ENCODE data around the gene MINDY4B. TPM values are rescaled to one million over a fixed set of nuclear protein-coding genes. Genes with fewer than 3 reads are reported as not detected.

The MINDY4B gene
- total RNA-seq, 1 donor from 2014 or later, result not detected

- H3K4me3 Mint-ChIP-seq, result no peak overlapping the region
- no peaks in the 10 kb centered on the region for H3K4me1 Mint-ChIP-seq
- no peak for TF ChIP-seq CTCF (conservative IDR thresholded peaks at IDR 0.05)
- H3K27ac Mint-ChIP-seq (ENCODE audit: unreplicated experiment), result no peak overlapping the region
- no peaks in the 10 kb centered on the region for H3K36me3 Mint-ChIP-seq (ENCODE audit: low read depth)
- H3K27me3 Mint-ChIP-seq (ENCODE audit: low read depth), result peaks cover 12% of the 10 kb centered on the region
- DNase-seq (ENCODE audit: low read depth, low spot score), result no peak
- H3K9me3 Mint-ChIP-seq, result no peaks in the 10 kb centered on the region
These were observed 28.3 kb upstream of the MINDY4B start for GRCh38 chr3:150933473-150933995.

GRCh38 chr3:150931745-150932144 lies 26.5 kb upstream of the MINDY4B start:
- no peaks in the 10 kb centered on the region for H3K36me3 Mint-ChIP-seq (ENCODE audit: low read depth)
- no peak for TF ChIP-seq CTCF (conservative IDR thresholded peaks at IDR 0.05)
- H3K4me3 Mint-ChIP-seq, result no peak overlapping the region
- H3K9me3 Mint-ChIP-seq, result no peaks in the 10 kb centered on the region
- DNase-seq (ENCODE audit: low read depth, low spot score), result no peak
- no peaks in the 10 kb centered on the region for H3K4me1 Mint-ChIP-seq
- H3K27ac Mint-ChIP-seq (ENCODE audit: unreplicated experiment), result no peak overlapping the region
- H3K27me3 Mint-ChIP-seq (ENCODE audit: low read depth), result peaks cover 12% of the 10 kb centered on the region

- Mint-ChIP-seq H3K9me3 (no peaks in the 10 kb centered on the region), H3K27ac (ENCODE audit: unreplicated experiment) (no peak overlapping the region), H3K36me3 (ENCODE audit: low read depth) (no peaks in the 10 kb centered on the region), H3K4me1 (no peaks in the 10 kb centered on the region), H3K4me3 (no peak overlapping the region), H3K27me3 (ENCODE audit: low read depth) (peaks cover 13% of the 10 kb centered on the region)
- TF ChIP-seq CTCF (conservative IDR thresholded peaks at IDR 0.05), result no peak
- no peak for DNase-seq (ENCODE audit: low read depth, low spot score)
These were observed 25.6 kb upstream of the MINDY4B start for GRCh38 chr3:150930839-150931238.

GRCh38 chr3:150928234-150928633 lies 23.0 kb upstream of the MINDY4B start:
- Mint-ChIP-seq H3K4me1 (no peaks in the 10 kb centered on the region), H3K4me3 (no peak overlapping the region), H3K36me3 (ENCODE audit: low read depth) (no peaks in the 10 kb centered on the region), H3K27me3 (ENCODE audit: low read depth) (peaks cover 13% of the 10 kb centered on the region), H3K9me3 (no peaks in the 10 kb centered on the region), H3K27ac (ENCODE audit: unreplicated experiment) (no peak overlapping the region)
- no peak for TF ChIP-seq CTCF (conservative IDR thresholded peaks at IDR 0.05)
- no peak for DNase-seq (ENCODE audit: low read depth, low spot score)

- H3K27ac Mint-ChIP-seq (ENCODE audit: unreplicated experiment), result no peak overlapping the region
- no peak for TF ChIP-seq CTCF (conservative IDR thresholded peaks at IDR 0.05)
- DNase-seq (ENCODE audit: low read depth, low spot score), result no peak
- no peaks in the 10 kb centered on the region for H3K4me1 Mint-ChIP-seq
- peaks cover 9% of the 10 kb centered on the region for H3K27me3 Mint-ChIP-seq (ENCODE audit: low read depth)
- H3K4me3 Mint-ChIP-seq, result no peak overlapping the region
- H3K9me3 Mint-ChIP-seq, result no peaks in the 10 kb centered on the region
- H3K36me3 Mint-ChIP-seq (ENCODE audit: low read depth), result no peaks in the 10 kb centered on the region
These were observed 21.1 kb upstream of the MINDY4B start for GRCh38 chr3:150926328-150926727.

Measured in neural crest cell (in vitro differentiated cells).